ENCODE data around the gene BTAF1.
A peak's percentile ranks its signal among the peaks of the same experiment; 100 is the strongest.

BTAF1 gene

GRCh38 chr10:91886954-91887271 lies 36.7 kb upstream of the BTAF1 start:
- WGBS = 7% methylated on average over 6 of the region's 6 CpGs
- Histone ChIP-seq H2BK12ac (ENCODE audit: low read length in 2 of 2) (peak overlapping the region in 1 of 2 experiments; percentile 37), H3K9ac (ENCODE audit: low read length) (peak overlapping the region; percentile 78)

GRCh38 chr10:91887272-91888076 lies 36.1 kb upstream of the BTAF1 start:
- no peaks in the 10 kb centered on the region for H3K27me3 ChIP-seq (ENCODE audit: control insufficient read depth in 1 of 2, insufficient read depth in 1 of 2, low read length in 2 of 2)
- no peaks in the 10 kb centered on the region for H3K79me1 ChIP-seq (replicated peaks; ENCODE audit: low read length, poor library complexity, severe bottlenecking)
- H2BK120ac ChIP-seq (ENCODE audit: low read depth, low read length) = peak overlapping the region; percentile 66
- H4K8ac ChIP-seq (ENCODE audit: low read length) = peak overlapping the region; percentile 74
- H2BK12ac ChIP-seq (ENCODE audit: low read length in 2 of 2) = peak overlapping the region in 1 of 2 experiments; percentile 51
- no peak overlapping the region for H3K27ac ChIP-seq (ENCODE audit: low read length, poor library complexity, severe bottlenecking)
- no peak overlapping the region for H3K14ac ChIP-seq (ENCODE audit: low read length in 2 of 2)
- peak overlapping the region; percentile 94 for H3K4me2 ChIP-seq (ENCODE audit: low read length, poor library complexity, severe bottlenecking)
- peak overlapping the region in 1 of 2 experiments; percentile 81 for H3K4ac ChIP-seq (ENCODE audit: low read depth in 1 of 2, low read length in 2 of 2)
- under 1% methylated on average over 53 of the region's 59 CpGs for WGBS
- peak overlapping the region; percentile 78 for H3K9ac ChIP-seq (ENCODE audit: low read length)
- no peak overlapping the region for H2BK15ac ChIP-seq (ENCODE audit: low read depth, poor library complexity, severe bottlenecking)
- H3K18ac ChIP-seq (ENCODE audit: low read depth in 1 of 2, low read length in 2 of 2) = peak overlapping the region; percentile 61 to 87
- H3K4me1 ChIP-seq (ENCODE audit: control insufficient read depth, insufficient read depth, low read depth, low read length) = peaks cover 8% of the 10 kb centered on the region
- peak overlapping the region; percentile 73 for H2AFZ ChIP-seq (ENCODE audit: low read depth, low read length)
- H3K36me3 ChIP-seq (ENCODE audit: control insufficient read depth in 1 of 2, insufficient read depth in 2 of 2, low read depth in 1 of 2, low read length in 2 of 2) = no peaks in the 10 kb centered on the region
- no peak overlapping the region for H2BK5ac ChIP-seq (ENCODE audit: low read depth, low read length, poor library complexity, severe bottlenecking)
- H4K91ac ChIP-seq (ENCODE audit: low read length) = peak overlapping the region; percentile 87
- no peaks in the 10 kb centered on the region for H3K9me3 ChIP-seq (ENCODE audit: control insufficient read depth, low read length)
- no peak overlapping the region for H2AK5ac ChIP-seq (ENCODE audit: low read length, severe bottlenecking)
- peak; percentile 69 for DNase-seq
- peak overlapping the region; percentile 64 to 88 for H3K4me3 ChIP-seq (ENCODE audit: insufficient read depth in 1 of 2, low read depth in 1 of 2, low read length in 2 of 2)
- H3K23ac ChIP-seq (ENCODE audit: low read length in 2 of 2) = no peak overlapping the region

More at GRCh38 chr10:91886954-91887271, 36.7 kb upstream of the BTAF1 start:
- no peaks in the 10 kb centered on the region for H3K79me1 ChIP-seq (replicated peaks; ENCODE audit: low read length, poor library complexity, severe bottlenecking)
- H2BK5ac ChIP-seq (ENCODE audit: low read depth, low read length, poor library complexity, severe bottlenecking) = no peak overlapping the region
- peaks cover 8% of the 10 kb centered on the region for H3K4me1 ChIP-seq (ENCODE audit: control insufficient read depth, insufficient read depth, low read depth, low read length)
- H3K4me3 ChIP-seq (ENCODE audit: insufficient read depth in 1 of 2, low read depth in 1 of 2, low read length in 2 of 2) = peak overlapping the region; percentile 64 to 88
- peak overlapping the region; percentile 73 for H2AFZ ChIP-seq (ENCODE audit: low read depth, low read length)
- no peak for DNase-seq
- no peak overlapping the region for H3K23ac ChIP-seq (ENCODE audit: low read length in 2 of 2)
- H2BK15ac ChIP-seq (ENCODE audit: low read depth, poor library complexity, severe bottlenecking) = no peak overlapping the region
- H4K8ac ChIP-seq (ENCODE audit: low read length) = peak overlapping the region; percentile 74
- H3K14ac ChIP-seq (ENCODE audit: low read length in 2 of 2) = no peak overlapping the region
- peak overlapping the region in 1 of 2 experiments; percentile 61 for H3K18ac ChIP-seq (ENCODE audit: low read depth in 1 of 2, low read length in 2 of 2)
- H3K9me3 ChIP-seq (ENCODE audit: control insufficient read depth, low read length) = no peaks in the 10 kb centered on the region
- H2BK120ac ChIP-seq (ENCODE audit: low read depth, low read length) = peak overlapping the region; percentile 66
- H3K4ac ChIP-seq (ENCODE audit: low read depth in 1 of 2, low read length in 2 of 2) = peak overlapping the region in 1 of 2 experiments; percentile 81
- no peaks in the 10 kb centered on the region for H3K27me3 ChIP-seq (ENCODE audit: control insufficient read depth in 1 of 2, insufficient read depth in 1 of 2, low read length in 2 of 2)
- peak overlapping the region; percentile 87 for H4K91ac ChIP-seq (ENCODE audit: low read length)
- no peak overlapping the region for H2AK5ac ChIP-seq (ENCODE audit: low read length, severe bottlenecking)
- no peak overlapping the region for H3K27ac ChIP-seq (ENCODE audit: low read length, poor library complexity, severe bottlenecking)
- peak overlapping the region; percentile 94 for H3K4me2 ChIP-seq (ENCODE audit: low read length, poor library complexity, severe bottlenecking)
- no peaks in the 10 kb centered on the region for H3K36me3 ChIP-seq (ENCODE audit: control insufficient read depth in 1 of 2, insufficient read depth in 2 of 2, low read depth in 1 of 2, low read length in 2 of 2)

GRCh38 chr10:91891125-91892001 lies 32.2 kb upstream of the BTAF1 start:
- 19% methylated on average over 1 of the region's 1 CpG for WGBS
- no peak overlapping the region for H3K4ac ChIP-seq (ENCODE audit: low read depth in 1 of 2, low read length in 2 of 2)
- no peak overlapping the region for H2BK120ac ChIP-seq (ENCODE audit: low read depth, low read length)
- H3K27me3 ChIP-seq (ENCODE audit: control insufficient read depth in 1 of 2, insufficient read depth in 1 of 2, low read length in 2 of 2) = no peaks in the 10 kb centered on the region
- H2BK12ac ChIP-seq (ENCODE audit: low read length in 2 of 2) = peak overlapping the region in 1 of 2 experiments; percentile 83
- H3K79me1 ChIP-seq (replicated peaks; ENCODE audit: low read length, poor library complexity, severe bottlenecking) = no peaks in the 10 kb centered on the region
- no peak overlapping the region for H2AFZ ChIP-seq (ENCODE audit: low read depth, low read length)
- H2BK15ac ChIP-seq (ENCODE audit: low read depth, poor library complexity, severe bottlenecking) = no peak overlapping the region
- H3K4me3 ChIP-seq (ENCODE audit: insufficient read depth in 1 of 2, low read depth in 1 of 2, low read length in 2 of 2) = no peak overlapping the region
- no peak overlapping the region for H3K27ac ChIP-seq (ENCODE audit: low read length, poor library complexity, severe bottlenecking)
- H4K8ac ChIP-seq (ENCODE audit: low read length) = no peak overlapping the region
- H4K91ac ChIP-seq (ENCODE audit: low read length) = no peak overlapping the region
- H2AK5ac ChIP-seq (ENCODE audit: low read length, severe bottlenecking) = no peak overlapping the region
- peaks cover 5% of the 10 kb centered on the region for H3K4me1 ChIP-seq (ENCODE audit: control insufficient read depth, insufficient read depth, low read depth, low read length)
- no peak overlapping the region for H3K4me2 ChIP-seq (ENCODE audit: low read length, poor library complexity, severe bottlenecking)
- H3K9ac ChIP-seq (ENCODE audit: low read length) = no peak overlapping the region
- no peak overlapping the region for H3K14ac ChIP-seq (ENCODE audit: low read length in 2 of 2)
- H3K9me3 ChIP-seq (ENCODE audit: control insufficient read depth, low read length) = no peaks in the 10 kb centered on the region
- peak overlapping the region in 1 of 2 experiments; percentile 74 for H3K18ac ChIP-seq (ENCODE audit: low read depth in 1 of 2, low read length in 2 of 2)
- no peak overlapping the region for H2BK5ac ChIP-seq (ENCODE audit: low read depth, low read length, poor library complexity, severe bottlenecking)
- no peak overlapping the region for H3K23ac ChIP-seq (ENCODE audit: low read length in 2 of 2)
- DNase-seq = peak; percentile 97
- H3K36me3 ChIP-seq (ENCODE audit: control insufficient read depth in 1 of 2, insufficient read depth in 2 of 2, low read depth in 1 of 2, low read length in 2 of 2) = no peaks in the 10 kb centered on the region

DNA sequence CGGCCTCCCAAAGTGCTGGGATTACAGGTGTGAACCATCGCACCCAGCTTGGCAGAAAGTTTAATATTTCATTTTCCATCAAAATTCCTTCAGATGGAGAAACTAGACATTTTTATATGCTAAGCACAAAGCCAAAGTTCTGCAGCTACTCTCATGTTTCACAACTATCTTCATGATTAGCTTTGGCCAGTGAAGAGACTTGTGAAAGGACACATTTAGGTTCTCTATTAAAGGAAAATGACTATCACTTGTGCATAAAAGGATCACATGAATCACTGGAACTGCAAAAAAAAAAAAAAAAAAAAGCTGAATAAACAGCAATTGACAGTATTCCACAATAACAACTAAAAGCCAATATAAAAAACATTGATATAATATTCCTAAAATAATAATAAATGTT lies 30.5 kb upstream of the BTAF1 start:
- no peak overlapping the region for H3K9ac ChIP-seq (ENCODE audit: low read length)
- no peak overlapping the region for H2BK5ac ChIP-seq (ENCODE audit: low read depth, low read length, poor library complexity, severe bottlenecking)
- H3K23ac ChIP-seq (ENCODE audit: low read length in 2 of 2) = no peak overlapping the region
- H3K4ac ChIP-seq (ENCODE audit: low read depth in 1 of 2, low read length in 2 of 2) = no peak overlapping the region
- H2BK15ac ChIP-seq (ENCODE audit: low read depth, poor library complexity, severe bottlenecking) = no peak overlapping the region
- DNase-seq = peak; percentile 16
- H3K36me3 ChIP-seq (ENCODE audit: control insufficient read depth in 1 of 2, insufficient read depth in 2 of 2, low read depth in 1 of 2, low read length in 2 of 2) = no peaks in the 10 kb centered on the region
- H3K79me1 ChIP-seq (replicated peaks; ENCODE audit: low read length, poor library complexity, severe bottlenecking) = no peaks in the 10 kb centered on the region
- H3K4me1 ChIP-seq (ENCODE audit: control insufficient read depth, insufficient read depth, low read depth, low read length) = peaks cover 2% of the 10 kb centered on the region
- H3K9me3 ChIP-seq (ENCODE audit: control insufficient read depth, low read length) = no peaks in the 10 kb centered on the region
- H3K14ac ChIP-seq (ENCODE audit: low read length in 2 of 2) = no peak overlapping the region
- no peak overlapping the region for H2BK120ac ChIP-seq (ENCODE audit: low read depth, low read length)
- H3K18ac ChIP-seq (ENCODE audit: low read depth in 1 of 2, low read length in 2 of 2) = no peak overlapping the region
- no peaks in the 10 kb centered on the region for H3K27me3 ChIP-seq (ENCODE audit: control insufficient read depth in 1 of 2, insufficient read depth in 1 of 2, low read length in 2 of 2)
- H3K4me3 ChIP-seq (ENCODE audit: insufficient read depth in 1 of 2, low read depth in 1 of 2, low read length in 2 of 2) = no peak overlapping the region
- H2AFZ ChIP-seq (ENCODE audit: low read depth, low read length) = no peak overlapping the region
- WGBS = 93% methylated on average over 2 of the region's 2 CpGs
- no peak overlapping the region for H4K8ac ChIP-seq (ENCODE audit: low read length)
- H3K4me2 ChIP-seq (ENCODE audit: low read length, poor library complexity, severe bottlenecking) = no peak overlapping the region
- H4K91ac ChIP-seq (ENCODE audit: low read length) = no peak overlapping the region
- H2AK5ac ChIP-seq (ENCODE audit: low read length, severe bottlenecking) = no peak overlapping the region
- no peak overlapping the region for H3K27ac ChIP-seq (ENCODE audit: low read length, poor library complexity, severe bottlenecking)
- H2BK12ac ChIP-seq (ENCODE audit: low read length in 2 of 2) = no peak overlapping the region
